Activated CD8-positive, alpha-beta T cell treated with anti-CD3 and anti-CD28 coated beads for 36 hours (primary cell): Measurements from ENCODE around the gene AXDND1. TPM values are rescaled to one million over a fixed set of nuclear protein-coding genes. Genes with fewer than 3 reads are reported as not detected.
A peak's percentile ranks its signal among the peaks of the same experiment; 100 is the strongest.
"Not testable (repeated sequence)": the region's sequence is repeated elsewhere in the genome, so short reads cannot be mapped to it uniquely, and the experiment has no call there.

ENCODE experiments used
- ATAC-seq: fragments of 200-7000 bp; cut with Tn5 transposase; one replicate; pipeline ENCODE4 v1.10.0; 2021; ENCODE audit warnings: mild to moderate bottlenecking, moderate library complexity
- CTCF ChIA-PET: fragments of 350-600 bp; sonication (Branson Sonifier 250); formaldehyde crosslinking; loops from one replicate; lab custom pipeline; 2021; ENCODE audit warnings: antibody characterized with exemption; lab: Charles Lee
- POLR2A ChIA-PET: fragments of 350-600 bp; sonication (Branson Sonifier 250); formaldehyde crosslinking; loops from one replicate; lab custom pipeline; 2021; ENCODE audit warnings: antibody characterized with exemption; lab: Charles Lee
- DNase-seq: peaks from one replicate; pipeline ENCODE4 v3.0.0-alpha.2; 2020
- H3K27ac Mint-ChIP-seq: one replicate; pipeline ENCODE4 v1.8.0; 2021; ENCODE audit warnings: mild to moderate bottlenecking, mixed read lengths
- H3K27me3 Mint-ChIP-seq: one replicate; pipeline ENCODE4 v1.8.0; 2021; ENCODE audit warnings: mixed read lengths
- H3K36me3 Mint-ChIP-seq: one replicate; pipeline ENCODE4 v1.8.0; 2021; ENCODE audit warnings: low read depth, mixed read lengths
- H3K4me1 Mint-ChIP-seq: one replicate; pipeline ENCODE4 v1.8.0; 2021; ENCODE audit warnings: low read depth, mixed read lengths
- H3K4me3 Mint-ChIP-seq: one replicate; pipeline ENCODE4 v1.8.0; 2021; ENCODE audit warnings: mild to moderate bottlenecking, moderate library complexity, mixed read lengths
- H3K9me3 Mint-ChIP-seq: one replicate; pipeline ENCODE4 v1.8.0; 2021; ENCODE audit warnings: mixed read lengths
- intact Hi-C: fragments of 100-400 bp; cut with micrococcal nuclease; formaldehyde crosslinking; loops from one replicate; pipeline ENCODE4 v1.10.0; 2022
- total RNA-seq, 2 experiments: library from RNA; stranded (reverse); gene quantifications; one replicate each; pipeline ENCODE4 v1.2.3, GENCODE V29; 2021
- TF ChIP-seq, protein P1 (sequence below): fragments of 200-600 bp; IDR thresholded peaks from one replicate; pipeline ENCODE4 v1.8.0; 2022; ENCODE audit warnings: antibody characterized with exemption, mild to moderate bottlenecking

Gene AXDND1
- total RNA-seq, 2 experiments from 2014 or later = 0.27 to 1.5 TPM

DNA sequence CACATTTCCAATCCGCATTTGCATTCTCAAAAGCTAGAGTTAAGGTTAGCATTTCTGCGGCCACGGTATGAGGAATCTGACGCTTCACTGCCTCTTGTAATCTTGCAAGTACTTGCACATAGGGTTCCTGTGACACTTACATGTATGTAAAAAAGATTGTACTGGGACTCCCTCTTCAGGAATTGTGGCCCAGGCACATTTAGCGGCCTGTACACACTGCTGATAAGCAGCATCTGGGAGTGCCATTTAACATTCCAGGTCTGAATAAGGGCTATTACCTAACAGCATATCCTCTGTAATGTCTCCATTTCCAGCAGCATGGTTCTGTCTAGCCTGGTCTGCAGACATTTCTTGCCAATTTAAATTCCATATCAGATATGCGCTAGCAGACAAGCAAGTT lies 75.7 kb downstream of the AXDND1 start:
- Mint-ChIP-seq H3K9me3 (no peaks in the 10 kb centered on the region), H3K27ac (no peak overlapping the region), H3K4me3 (no peak overlapping the region), H3K36me3 (no peaks in the 10 kb centered on the region), H3K27me3 (peaks cover 4% of the 10 kb centered on the region), H3K4me1 (no peaks in the 10 kb centered on the region)
- ATAC-seq = no peak
- DNase-seq = no peak
- CTCF ChIA-PET = no interaction called here
- TF ChIP-seq, protein P1, sequence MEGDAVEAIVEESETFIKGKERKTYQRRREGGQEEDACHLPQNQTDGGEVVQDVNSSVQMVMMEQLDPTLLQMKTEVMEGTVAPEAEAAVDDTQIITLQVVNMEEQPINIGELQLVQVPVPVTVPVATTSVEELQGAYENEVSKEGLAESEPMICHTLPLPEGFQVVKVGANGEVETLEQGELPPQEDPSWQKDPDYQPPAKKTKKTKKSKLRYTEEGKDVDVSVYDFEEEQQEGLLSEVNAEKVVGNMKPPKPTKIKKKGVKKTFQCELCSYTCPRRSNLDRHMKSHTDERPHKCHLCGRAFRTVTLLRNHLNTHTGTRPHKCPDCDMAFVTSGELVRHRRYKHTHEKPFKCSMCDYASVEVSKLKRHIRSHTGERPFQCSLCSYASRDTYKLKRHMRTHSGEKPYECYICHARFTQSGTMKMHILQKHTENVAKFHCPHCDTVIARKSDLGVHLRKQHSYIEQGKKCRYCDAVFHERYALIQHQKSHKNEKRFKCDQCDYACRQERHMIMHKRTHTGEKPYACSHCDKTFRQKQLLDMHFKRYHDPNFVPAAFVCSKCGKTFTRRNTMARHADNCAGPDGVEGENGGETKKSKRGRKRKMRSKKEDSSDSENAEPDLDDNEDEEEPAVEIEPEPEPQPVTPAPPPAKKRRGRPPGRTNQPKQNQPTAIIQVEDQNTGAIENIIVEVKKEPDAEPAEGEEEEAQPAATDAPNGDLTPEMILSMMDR = no peak
- intact Hi-C loops = no loop called here
- POLR2A ChIA-PET = no interaction called here

DNA sequence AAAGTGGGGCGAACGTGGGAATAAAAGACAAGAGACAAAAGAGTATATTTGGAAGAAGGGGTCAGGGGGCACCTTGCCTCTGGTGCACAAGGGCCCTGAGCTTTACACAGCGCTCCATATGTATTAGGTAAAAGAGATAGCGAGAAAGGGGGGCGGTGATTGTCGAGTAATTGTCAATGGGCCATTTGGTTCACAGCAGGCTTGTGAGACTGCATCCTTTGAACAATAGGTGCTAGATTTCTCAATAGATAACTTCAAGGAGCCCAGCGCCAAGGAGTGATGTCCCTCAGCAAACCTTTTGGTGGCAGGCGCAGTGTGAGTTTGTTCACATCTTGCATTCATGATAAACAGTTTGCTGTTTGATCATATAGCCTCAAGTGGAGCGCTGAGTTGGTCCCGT lies 77.1 kb downstream of the AXDND1 start:
- H3K4me3 Mint-ChIP-seq, POLR2A ChIA-PET, CTCF ChIA-PET, DNase-seq, H3K27ac Mint-ChIP-seq, ATAC-seq, H3K36me3 Mint-ChIP-seq, H3K9me3 Mint-ChIP-seq, H3K4me1 Mint-ChIP-seq, H3K27me3 Mint-ChIP-seq, intact Hi-C loops: not testable (repeated sequence)

DNA sequence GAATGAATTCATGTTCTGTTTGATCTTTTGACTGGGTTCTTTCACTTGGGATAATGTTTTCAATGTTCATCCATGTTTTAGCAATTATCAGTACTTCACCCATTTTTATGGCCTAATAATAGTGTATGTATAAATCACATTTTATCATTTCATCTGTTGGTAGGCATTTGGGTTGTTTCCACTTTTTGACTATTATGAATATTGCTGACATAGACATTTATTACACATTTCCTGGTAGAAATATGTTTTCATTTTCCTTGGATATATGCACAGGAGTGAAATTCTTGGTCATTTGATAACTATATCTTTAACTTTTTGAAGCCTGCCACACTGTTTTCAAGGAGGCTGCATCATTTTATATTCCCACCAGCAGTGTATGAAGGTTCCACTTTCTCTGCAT lies 79.8 kb downstream of the AXDND1 start:
- ATAC-seq (no peak), DNase-seq (no peak)
- Mint-ChIP-seq H3K9me3 (no peaks in the 10 kb centered on the region), H3K27me3 (peaks cover 9% of the 10 kb centered on the region), H3K4me3 (no peak overlapping the region), H3K36me3 (no peaks in the 10 kb centered on the region), H3K27ac (no peak overlapping the region), H3K4me1 (no peaks in the 10 kb centered on the region)
- ChIA-PET CTCF (no interaction called here), POLR2A (no interaction called here)
- intact Hi-C loops = no loop called here
- TF ChIP-seq, protein P1 = no peak

DNA sequence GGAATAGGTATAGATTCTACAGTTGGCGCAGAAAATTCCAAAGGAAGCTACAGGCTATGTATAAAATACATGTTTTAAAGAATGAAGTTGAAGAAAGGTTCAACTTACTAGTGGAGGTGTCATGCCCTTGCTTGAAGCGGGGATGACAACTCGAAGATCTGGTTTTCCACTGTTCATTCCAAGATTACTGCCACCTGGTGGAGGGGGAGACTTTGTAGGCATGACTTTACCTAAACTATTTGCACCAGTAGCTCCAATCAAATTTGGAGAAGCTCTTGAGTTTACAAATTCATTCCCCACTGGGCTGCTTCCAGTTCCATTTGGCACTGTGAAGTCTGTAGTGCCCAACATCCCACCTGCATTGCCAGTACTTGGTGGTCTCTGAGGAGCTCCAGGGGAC lies 81.7 kb downstream of the AXDND1 start:
- no peaks in the 10 kb centered on the region for H3K4me1 Mint-ChIP-seq
- intact Hi-C loops = no loop called here
- H3K36me3 Mint-ChIP-seq = peaks cover 2% of the 10 kb centered on the region
- no peak overlapping the region for H3K27ac Mint-ChIP-seq
- H3K27me3 Mint-ChIP-seq = peaks cover 15% of the 10 kb centered on the region
- H3K9me3 Mint-ChIP-seq = peaks cover 2% of the 10 kb centered on the region
- ATAC-seq (no peak), DNase-seq (peak; percentile 13)
- no peak overlapping the region for H3K4me3 Mint-ChIP-seq
- TF ChIP-seq, protein P1 = peak; percentile 32
- CTCF ChIA-PET = interaction anchor here (0.7 to 1.3 kb wide), 5 partner anchors 16 to 1004 kb away, joined by 3 to 4 read pairs (median 3); no protein-coding TSS in a partner anchor
- POLR2A ChIA-PET = no interaction called here

DNA sequence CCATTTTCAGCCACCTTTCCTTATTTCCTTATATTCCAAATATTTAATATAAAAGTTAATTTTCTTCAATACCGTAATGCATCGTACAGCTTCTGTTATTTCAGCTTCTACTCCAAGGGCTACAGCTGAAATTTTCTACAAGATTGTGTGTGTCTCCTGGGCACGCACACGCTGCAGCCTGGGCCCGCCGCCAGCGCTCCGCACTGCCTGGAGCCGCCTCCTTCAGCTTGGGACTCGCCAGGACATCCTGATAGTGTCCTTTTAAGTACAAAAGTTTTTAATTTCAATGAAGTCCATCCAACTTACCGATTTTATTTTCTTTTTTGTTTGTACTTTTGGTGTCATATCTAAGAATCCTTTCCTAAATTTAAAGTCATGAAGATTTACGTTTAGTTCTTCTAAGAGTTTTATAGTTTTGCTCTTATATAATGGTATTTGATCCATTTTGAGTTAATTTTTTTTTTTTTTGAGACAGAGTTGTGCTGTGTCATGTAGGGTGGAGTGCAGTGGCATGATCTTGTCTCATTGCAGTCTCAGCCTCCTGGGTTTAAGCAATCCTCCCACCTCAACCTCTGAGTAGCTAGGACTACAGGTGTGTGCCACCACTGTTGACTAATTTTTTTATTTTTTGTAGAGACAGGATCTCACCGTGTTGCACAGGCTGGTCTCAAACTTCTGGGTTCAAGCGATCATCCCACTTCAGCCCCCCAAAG lies 82.8 kb downstream of the AXDND1 start:
- Mint-ChIP-seq H3K27ac (no peak overlapping the region), H3K27me3 (peaks cover 15% of the 10 kb centered on the region), H3K36me3 (peaks cover 2% of the 10 kb centered on the region), H3K9me3 (peaks cover 2% of the 10 kb centered on the region), H3K4me1 (no peaks in the 10 kb centered on the region), H3K4me3 (no peak overlapping the region)
- POLR2A ChIA-PET = no interaction called here
- ATAC-seq = no peak
- no peak for DNase-seq
- TF ChIP-seq, protein P1 = no peak
- CTCF ChIA-PET = interaction anchor here (0.8 kb wide), 2 partner anchors 15 to 81 kb away, joined by 3 read pairs; no protein-coding TSS in a partner anchor
- intact Hi-C loops = no loop called here

DNA sequence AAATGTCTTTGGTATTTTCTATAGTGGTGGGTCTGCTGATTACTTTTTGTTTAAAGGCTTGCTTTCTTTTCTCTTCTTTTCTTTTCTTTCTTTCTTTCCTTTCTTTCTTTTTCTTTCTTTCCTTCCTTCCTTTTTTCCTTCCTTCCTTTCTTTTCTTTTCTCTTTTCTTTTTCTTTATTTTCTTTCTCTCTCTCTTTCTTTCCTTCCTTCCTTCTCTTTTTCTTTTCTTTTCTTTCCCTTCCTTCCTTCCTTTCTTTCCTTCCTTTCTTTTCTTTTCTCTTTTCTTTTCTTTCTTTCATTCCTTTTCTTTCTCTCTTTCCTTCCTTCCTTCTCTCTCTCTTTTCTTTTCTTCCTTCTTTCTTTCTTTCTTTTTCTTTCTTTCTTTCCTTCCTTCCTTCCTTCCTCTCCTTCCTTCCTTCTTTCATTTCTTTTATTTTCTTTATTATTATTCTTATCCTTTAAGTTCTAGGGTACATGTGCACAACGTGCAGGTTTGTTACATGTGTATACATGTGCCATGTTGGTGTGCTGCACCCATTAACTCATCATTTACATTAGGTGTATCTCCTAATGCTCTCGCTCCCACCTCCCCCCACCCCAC lies 93.9 kb downstream of the AXDND1 start:
- H3K4me1 Mint-ChIP-seq, CTCF ChIA-PET, H3K36me3 Mint-ChIP-seq, intact Hi-C loops, H3K27ac Mint-ChIP-seq, ATAC-seq, DNase-seq, H3K9me3 Mint-ChIP-seq, POLR2A ChIA-PET, H3K4me3 Mint-ChIP-seq, H3K27me3 Mint-ChIP-seq: not testable (repeated sequence)

DNA sequence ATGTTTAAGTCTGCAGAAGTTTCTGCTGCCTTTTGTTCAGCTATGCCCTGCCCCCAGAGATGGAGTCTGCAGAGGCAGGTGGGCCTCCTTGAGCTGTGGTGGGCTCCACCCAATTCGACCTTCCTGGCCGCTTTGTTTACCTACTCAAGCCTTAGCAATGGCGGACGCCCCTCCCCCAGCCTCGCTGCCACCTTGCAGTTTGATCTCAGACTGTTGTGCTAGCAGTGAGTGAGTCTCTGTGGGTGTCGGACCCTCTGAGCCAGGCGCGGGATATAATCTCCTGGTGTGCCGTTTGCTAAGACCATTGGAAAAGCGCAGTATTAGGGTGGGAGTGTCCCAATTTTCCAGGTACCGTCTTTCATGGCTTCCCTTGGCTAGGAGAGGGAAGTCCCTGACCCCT lies 99.9 kb downstream of the AXDND1 start:
- CTCF ChIA-PET, H3K27ac Mint-ChIP-seq, intact Hi-C loops, ATAC-seq, DNase-seq, H3K9me3 Mint-ChIP-seq, H3K36me3 Mint-ChIP-seq, H3K4me1 Mint-ChIP-seq, H3K27me3 Mint-ChIP-seq, H3K4me3 Mint-ChIP-seq: not testable (repeated sequence)
- POLR2A ChIA-PET = interaction anchor here (0.5 kb wide), 1 partner anchor 30 kb away, joined by 5 read pairs; no protein-coding TSS in a partner anchor
